Measurements from ENCODE around the gene MC2R.

Gene MC2R

DNA sequence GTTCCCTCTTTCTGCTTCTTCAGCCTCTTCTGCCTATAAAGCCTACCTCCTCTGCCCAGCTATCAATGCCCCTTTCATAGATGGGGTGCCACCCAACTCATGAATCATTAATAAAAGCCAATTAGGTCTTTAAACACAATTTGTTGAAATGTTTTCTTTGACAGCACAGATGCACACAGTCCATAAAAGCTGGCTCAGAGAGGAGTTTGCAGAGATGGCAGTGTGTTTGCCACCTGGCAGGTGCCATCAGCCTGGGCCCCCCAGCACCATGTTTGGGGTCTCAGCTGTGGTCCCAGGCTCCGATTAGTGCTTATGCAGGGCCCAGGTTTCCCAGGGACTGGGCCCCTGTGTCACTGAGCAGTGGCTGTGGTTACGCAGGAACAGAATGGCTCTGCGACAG, 7.9 kb upstream of the MC2R start:
- TF ChIP-seq, protein P1, sequence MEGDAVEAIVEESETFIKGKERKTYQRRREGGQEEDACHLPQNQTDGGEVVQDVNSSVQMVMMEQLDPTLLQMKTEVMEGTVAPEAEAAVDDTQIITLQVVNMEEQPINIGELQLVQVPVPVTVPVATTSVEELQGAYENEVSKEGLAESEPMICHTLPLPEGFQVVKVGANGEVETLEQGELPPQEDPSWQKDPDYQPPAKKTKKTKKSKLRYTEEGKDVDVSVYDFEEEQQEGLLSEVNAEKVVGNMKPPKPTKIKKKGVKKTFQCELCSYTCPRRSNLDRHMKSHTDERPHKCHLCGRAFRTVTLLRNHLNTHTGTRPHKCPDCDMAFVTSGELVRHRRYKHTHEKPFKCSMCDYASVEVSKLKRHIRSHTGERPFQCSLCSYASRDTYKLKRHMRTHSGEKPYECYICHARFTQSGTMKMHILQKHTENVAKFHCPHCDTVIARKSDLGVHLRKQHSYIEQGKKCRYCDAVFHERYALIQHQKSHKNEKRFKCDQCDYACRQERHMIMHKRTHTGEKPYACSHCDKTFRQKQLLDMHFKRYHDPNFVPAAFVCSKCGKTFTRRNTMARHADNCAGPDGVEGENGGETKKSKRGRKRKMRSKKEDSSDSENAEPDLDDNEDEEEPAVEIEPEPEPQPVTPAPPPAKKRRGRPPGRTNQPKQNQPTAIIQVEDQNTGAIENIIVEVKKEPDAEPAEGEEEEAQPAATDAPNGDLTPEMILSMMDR (IDR thresholded peaks at IDR 0.05; ENCODE audit: insufficient read depth, low read length) = no peak
- TF ChIP-seq GABPA (IDR thresholded peaks at IDR 0.05; ENCODE audit: low read depth) (no peak), POLR2AphosphoS5 (IDR thresholded peaks at IDR 0.05; ENCODE audit: low read depth) (no peak), SPI1 (IDR thresholded peaks at IDR 0.05; ENCODE audit: borderline replicate concordance, low read depth) (no peak)
- TF ChIP-seq, protein P2, sequence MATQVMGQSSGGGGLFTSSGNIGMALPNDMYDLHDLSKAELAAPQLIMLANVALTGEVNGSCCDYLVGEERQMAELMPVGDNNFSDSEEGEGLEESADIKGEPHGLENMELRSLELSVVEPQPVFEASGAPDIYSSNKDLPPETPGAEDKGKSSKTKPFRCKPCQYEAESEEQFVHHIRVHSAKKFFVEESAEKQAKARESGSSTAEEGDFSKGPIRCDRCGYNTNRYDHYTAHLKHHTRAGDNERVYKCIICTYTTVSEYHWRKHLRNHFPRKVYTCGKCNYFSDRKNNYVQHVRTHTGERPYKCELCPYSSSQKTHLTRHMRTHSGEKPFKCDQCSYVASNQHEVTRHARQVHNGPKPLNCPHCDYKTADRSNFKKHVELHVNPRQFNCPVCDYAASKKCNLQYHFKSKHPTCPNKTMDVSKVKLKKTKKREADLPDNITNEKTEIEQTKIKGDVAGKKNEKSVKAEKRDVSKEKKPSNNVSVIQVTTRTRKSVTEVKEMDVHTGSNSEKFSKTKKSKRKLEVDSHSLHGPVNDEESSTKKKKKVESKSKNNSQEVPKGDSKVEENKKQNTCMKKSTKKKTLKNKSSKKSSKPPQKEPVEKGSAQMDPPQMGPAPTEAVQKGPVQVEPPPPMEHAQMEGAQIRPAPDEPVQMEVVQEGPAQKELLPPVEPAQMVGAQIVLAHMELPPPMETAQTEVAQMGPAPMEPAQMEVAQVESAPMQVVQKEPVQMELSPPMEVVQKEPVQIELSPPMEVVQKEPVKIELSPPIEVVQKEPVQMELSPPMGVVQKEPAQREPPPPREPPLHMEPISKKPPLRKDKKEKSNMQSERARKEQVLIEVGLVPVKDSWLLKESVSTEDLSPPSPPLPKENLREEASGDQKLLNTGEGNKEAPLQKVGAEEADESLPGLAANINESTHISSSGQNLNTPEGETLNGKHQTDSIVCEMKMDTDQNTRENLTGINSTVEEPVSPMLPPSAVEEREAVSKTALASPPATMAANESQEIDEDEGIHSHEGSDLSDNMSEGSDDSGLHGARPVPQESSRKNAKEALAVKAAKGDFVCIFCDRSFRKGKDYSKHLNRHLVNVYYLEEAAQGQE (IDR thresholded peaks at IDR 0.05; ENCODE audit: insufficient replicate concordance, low read depth) = no peak

DNA sequence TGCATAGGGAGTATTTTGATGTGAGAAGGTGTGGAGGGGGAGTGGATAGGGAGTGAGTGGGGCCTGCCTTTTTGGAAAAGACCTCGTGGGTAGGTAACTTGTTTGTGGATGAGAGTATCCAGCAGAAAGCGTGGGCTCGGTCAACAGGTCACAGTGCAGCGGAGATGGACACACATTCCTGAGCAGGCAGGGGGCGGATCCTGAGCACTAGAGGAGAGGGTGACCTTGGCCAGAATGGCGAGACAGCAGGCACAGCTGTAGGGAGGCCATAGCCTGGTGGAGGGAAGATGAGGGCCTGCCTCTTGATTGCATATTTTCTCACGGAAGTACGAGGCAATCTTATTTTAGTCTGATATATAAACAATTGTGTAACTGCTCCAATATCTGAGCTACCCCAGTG, 3.6 kb upstream of the MC2R start:
- TF ChIP-seq, protein P1 (IDR thresholded peaks at IDR 0.05; ENCODE audit: insufficient read depth, low read length) = no peak
- TF ChIP-seq POLR2AphosphoS5 (IDR thresholded peaks at IDR 0.05; ENCODE audit: low read depth) = no peak
- no peak for TF ChIP-seq SPI1 (IDR thresholded peaks at IDR 0.05; ENCODE audit: borderline replicate concordance, low read depth)
- TF ChIP-seq, protein P2 (IDR thresholded peaks at IDR 0.05; ENCODE audit: insufficient replicate concordance, low read depth) = no peak
- no peak for TF ChIP-seq GABPA (IDR thresholded peaks at IDR 0.05; ENCODE audit: low read depth)
- no peak for DNase-seq (ENCODE audit: low read depth in 1 of 2, low spot score in 1 of 2)
- no peaks in the 10 kb centered on the region for H3K27me3 ChIP-seq (ENCODE audit: insufficient read depth, poor library complexity, severe bottlenecking)
- no peak overlapping the region for H3K27ac ChIP-seq (replicated peaks)
- H3K4me3 ChIP-seq (replicated peaks; ENCODE audit: insufficient read depth, low read length) = no peak overlapping the region

More for the DNA sequence above, 7.9 kb upstream of the MC2R start:
- Histone ChIP-seq H3K27me3 (ENCODE audit: insufficient read depth, poor library complexity, severe bottlenecking) (no peaks in the 10 kb centered on the region), H3K4me3 (replicated peaks; ENCODE audit: insufficient read depth, low read length) (no peak overlapping the region), H3K27ac (replicated peaks) (no peak overlapping the region)
- DNase-seq (ENCODE audit: low read depth in 1 of 2, low spot score in 1 of 2) = no peak

DNA sequence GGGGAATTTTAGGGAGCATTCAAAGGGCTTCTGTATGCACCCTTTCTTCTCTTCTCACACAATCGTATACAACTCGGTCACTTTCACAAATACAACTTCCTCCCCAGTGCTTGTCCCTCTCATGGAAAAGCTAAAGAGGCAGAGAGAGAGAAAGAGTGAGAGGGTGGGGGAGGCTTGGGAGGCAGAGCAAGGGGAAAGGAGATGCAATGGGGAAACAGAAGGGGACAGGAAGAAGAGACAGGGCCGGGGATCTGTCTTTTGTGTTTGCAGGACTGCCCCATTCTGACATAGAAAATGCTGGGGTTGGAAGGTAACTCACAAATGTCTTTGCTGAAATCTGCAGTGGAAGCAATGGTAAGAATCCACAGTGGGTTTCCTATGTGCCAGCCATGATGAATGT, 2.1 kb upstream of the MC2R start:
- no peak overlapping the region for H3K27ac ChIP-seq (replicated peaks)
- DNase-seq (ENCODE audit: low read depth in 1 of 2, low spot score in 1 of 2) = no peak
- H3K27me3 ChIP-seq (ENCODE audit: insufficient read depth, poor library complexity, severe bottlenecking) = no peaks in the 10 kb centered on the region
- no peak overlapping the region for H3K4me3 ChIP-seq (replicated peaks; ENCODE audit: insufficient read depth, low read length)
- TF ChIP-seq, protein P1 (IDR thresholded peaks at IDR 0.05; ENCODE audit: insufficient read depth, low read length) = no peak

DNA sequence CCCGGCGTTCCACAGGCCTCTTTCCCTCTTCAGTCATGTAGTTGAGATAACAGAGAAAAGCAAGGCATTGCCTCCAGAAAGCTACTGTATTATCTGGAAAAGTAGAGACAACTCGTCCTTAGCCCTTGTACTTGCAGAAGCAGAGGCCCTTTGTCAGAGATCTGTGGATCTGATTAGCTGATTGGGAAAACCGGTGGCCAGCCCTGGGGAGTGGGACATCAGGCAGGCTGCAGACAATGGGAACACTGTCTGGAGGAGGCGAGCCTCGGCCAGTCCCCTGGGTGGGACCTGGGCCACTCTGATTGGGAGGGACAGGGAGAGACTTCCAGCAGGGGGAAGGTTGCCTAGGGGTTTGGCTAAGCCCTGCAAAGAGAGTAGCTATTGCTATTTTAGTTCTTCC, 1.2 kb upstream of the MC2R start:
- peaks cover under 1% of the 10 kb centered on the region for H3K27me3 ChIP-seq (ENCODE audit: insufficient read depth, poor library complexity, severe bottlenecking)
- TF ChIP-seq GABPA (IDR thresholded peaks at IDR 0.05; ENCODE audit: low read depth) (no peak), SPI1 (IDR thresholded peaks at IDR 0.05; ENCODE audit: borderline replicate concordance, low read depth) (no peak), POLR2AphosphoS5 (IDR thresholded peaks at IDR 0.05; ENCODE audit: low read depth) (no peak)
- TF ChIP-seq, protein P2 (IDR thresholded peaks at IDR 0.05; ENCODE audit: insufficient replicate concordance, low read depth) = no peak
- TF ChIP-seq, protein P1 (IDR thresholded peaks at IDR 0.05; ENCODE audit: insufficient read depth, low read length) = no peak
- H3K27ac ChIP-seq (replicated peaks) = no peak overlapping the region
- no peak for DNase-seq (ENCODE audit: low read depth in 1 of 2, low spot score in 1 of 2)
- H3K4me3 ChIP-seq (replicated peaks; ENCODE audit: insufficient read depth, low read length) = no peak overlapping the region

Data from HL-60 (cell line).